Islet of Langerhans (tissue), 1 donor: ENCODE measurements around the gene ILF2.
"Not testable (repeated sequence)": the region's sequence is repeated elsewhere in the genome, so short reads cannot be mapped to it uniquely, and the experiment has no call there.

Source experiments
- FAIRE-seq: peaks from one replicate; lab custom pipeline; 2011; peaks lifted over from hg19 to GRCh38; lab: Jason Lieb, UNC

Gene ILF2

DNA sequence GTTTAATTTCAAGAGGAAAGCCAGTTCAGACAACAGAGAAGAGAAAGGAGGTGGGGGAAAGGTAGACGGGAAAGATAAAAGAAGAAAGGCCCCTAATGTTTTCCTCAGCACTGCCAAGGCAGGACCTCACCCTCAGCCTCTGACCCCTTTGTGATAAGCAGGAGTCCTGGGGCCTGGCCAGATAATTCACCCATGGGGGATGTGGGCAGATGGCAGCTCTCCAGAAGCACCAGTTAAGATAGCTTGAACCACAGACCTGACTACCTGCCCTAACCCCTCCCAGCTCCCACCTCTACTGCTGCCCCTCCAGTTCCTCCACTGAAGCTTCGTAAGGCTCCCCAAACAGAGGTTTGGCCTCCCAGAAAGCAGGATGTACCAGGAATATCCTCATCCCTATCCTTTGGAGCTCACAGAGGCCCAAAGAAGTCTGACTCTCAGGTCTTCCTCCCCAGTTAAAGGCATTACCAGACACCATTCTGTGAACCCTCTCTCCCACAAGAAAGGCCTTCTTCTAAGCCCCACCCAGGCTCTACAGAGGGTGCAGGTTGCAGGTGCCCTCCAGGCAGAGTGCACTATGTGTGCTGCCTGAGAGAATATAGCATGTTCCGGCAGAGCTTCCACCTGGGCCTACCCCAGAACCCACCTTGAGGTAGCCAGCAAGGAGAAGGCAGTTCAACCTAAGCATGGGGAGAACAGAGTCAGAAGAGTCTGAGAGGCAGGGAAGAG lies 21.5 kb downstream of the ILF2 start:
- no peak for FAIRE-seq

DNA sequence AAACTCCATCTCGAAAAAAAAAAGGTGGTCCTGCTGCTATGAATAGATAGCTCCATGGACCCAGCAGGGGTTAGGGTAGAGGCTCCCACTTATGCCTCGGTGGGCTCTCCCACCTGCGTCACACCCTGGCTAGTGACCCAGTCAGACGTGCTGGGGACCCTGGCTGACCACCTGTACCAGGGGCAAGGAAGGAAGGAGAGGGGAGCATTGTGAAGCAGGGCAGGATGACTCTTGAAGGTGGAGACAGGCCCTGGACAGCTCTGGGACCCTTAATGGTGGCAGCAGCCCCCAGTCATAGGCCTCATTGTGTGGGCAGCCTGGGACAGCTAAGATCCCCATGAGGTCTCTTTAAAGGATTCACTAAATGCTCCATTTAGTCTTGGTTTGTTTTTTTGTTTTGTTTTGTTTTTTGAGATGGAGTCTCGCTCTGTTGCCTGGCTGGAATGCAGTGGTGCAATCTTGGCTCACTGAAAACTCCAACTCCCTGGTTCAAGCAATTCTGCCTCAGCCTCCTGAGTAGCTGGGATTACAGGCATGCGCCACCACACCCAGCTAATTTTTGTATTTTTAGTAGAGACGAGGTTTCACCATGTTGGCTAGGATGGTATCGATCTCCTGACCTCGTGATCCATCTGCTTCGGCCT lies 22.7 kb downstream of the ILF2 start:
- no peak for FAIRE-seq

GRCh38 chr1:153647346-153647714 lies 23.5 kb downstream of the ILF2 start:
- no peak for FAIRE-seq

GRCh38 chr1:153646672-153647345 lies 24.0 kb downstream of the ILF2 start:
- no peak for FAIRE-seq

- FAIRE-seq = no peak
These were observed 27.0 kb downstream of the ILF2 start for GRCh38 chr1:153643816-153644215.

GRCh38 chr1:153643100-153643499 lies 27.7 kb downstream of the ILF2 start:
- FAIRE-seq = no peak

DNA sequence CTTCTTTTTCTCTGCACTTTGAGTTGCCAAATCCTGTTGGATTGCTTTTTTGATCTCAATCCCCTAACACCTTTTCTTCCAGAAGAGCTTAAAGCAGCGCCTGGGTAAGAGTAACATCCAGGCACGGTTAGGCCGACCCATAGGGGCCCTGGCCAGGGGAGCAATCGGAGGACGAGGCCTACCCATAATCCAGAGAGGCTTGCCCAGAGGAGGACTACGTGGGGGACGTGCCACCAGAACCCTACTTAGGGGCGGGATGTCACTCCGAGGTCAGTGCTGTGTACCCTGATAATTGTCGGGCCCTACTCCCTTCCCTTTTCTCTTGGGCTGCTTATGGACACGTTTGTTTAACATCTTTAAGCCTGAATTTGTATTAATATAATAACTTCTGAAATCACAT lies 28.6 kb downstream of the ILF2 start:
- FAIRE-seq = no peak

- no peak for FAIRE-seq
These were observed 29.9 kb downstream of the ILF2 start for GRCh38 chr1:153640861-153641260.

DNA sequence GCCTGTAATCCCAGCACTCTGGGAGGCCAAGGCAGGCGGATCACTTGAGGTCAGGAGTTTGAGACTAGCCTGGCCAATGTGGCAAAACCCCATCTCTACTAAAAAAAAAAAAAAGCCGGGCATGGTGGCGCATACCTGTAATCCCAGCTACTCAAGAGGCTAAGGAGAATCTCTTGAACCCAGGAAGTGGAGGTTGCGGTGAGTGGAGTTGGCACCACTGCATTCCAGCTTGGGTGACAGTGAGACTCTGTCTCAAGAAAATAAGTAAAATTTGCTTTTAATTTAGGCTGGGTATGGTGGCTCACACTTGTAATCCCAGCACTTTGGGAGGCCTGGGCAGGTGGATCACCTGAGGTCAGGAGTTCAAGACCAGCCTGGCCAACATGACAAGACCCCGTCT lies 30.6 kb downstream of the ILF2 start:
- not testable (repeated sequence) for FAIRE-seq

- no peak for FAIRE-seq
These were observed 31.5 kb downstream of the ILF2 start for GRCh38 chr1:153639280-153639679.

GRCh38 chr1:153638261-153638660 lies 32.5 kb downstream of the ILF2 start:
- no peak for FAIRE-seq

DNA sequence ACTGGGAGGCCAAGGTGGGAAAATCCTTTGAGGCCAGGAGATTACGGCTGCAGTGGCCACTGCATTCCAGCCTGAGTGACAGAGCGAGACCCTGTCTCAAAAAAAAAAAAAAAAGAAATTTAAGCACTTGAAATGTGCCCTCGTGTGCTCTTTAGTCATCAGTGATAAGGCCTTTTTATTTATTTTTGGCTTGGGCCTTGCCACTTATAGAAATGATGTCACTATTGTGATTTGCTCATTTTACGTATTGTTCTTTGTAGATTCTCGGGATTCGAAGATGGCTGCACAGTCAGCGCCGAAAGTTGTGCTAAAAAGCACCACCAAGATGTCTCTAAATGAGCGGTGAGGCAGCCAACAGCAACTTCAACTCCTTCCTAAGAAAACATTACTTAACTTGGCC lies 34.5 kb downstream of the ILF2 start:
- no peak for FAIRE-seq

GRCh38 chr1:153635872-153636271 lies 34.9 kb downstream of the ILF2 start:
- no peak for FAIRE-seq

DNA sequence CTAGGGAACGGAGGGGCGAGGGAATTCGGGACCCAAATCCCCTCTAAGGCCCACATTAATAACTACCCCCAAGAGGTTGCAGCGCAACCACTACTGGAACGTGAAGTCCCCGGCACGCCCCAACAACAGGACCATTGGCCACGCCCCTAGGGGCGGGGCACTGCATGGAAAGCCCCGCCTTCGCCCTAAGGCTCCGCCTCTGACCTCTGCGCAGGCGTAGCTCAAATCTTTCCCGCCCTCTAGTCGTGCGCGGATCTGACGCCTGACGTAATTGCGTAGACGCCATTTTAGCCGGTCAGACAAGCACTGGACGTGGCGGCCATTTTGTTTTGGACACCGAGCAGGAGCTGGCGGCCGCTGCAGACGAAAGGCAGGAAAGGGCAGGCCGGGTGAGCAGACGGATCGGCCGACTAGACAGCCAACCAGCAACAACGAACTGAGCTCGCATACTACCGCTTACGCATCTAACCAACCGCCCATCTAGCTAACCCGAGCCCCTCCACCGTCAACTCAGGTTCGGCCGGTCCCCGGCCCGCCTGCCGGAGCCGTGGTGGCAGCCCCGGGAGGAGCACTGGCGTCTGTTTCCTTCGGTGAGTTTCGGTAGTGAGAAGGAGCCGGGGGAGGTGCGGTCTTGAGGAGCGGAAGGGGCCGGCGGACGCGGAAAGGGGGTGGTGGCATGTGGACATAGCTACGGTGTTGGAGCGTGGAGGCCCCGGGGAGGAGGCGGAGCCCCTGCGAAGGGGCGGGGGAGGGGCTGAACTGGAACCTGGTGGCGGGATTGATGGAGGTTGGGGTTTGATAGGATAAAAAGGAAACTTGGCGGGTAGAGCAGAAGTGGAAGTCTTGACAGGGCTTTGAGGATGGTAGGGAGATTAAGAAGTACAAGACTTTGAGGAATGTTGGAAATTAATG lies 36.8 kb downstream of the ILF2 start, which contains the start of gene CHTOP:
TSS of gene CHTOP (plus strand) at position 313 of the 912 bp plus-strand sequence. CDS start 2,523 bp downstream, outside the sequence.
- FAIRE-seq = peak; percentile 74

DNA sequence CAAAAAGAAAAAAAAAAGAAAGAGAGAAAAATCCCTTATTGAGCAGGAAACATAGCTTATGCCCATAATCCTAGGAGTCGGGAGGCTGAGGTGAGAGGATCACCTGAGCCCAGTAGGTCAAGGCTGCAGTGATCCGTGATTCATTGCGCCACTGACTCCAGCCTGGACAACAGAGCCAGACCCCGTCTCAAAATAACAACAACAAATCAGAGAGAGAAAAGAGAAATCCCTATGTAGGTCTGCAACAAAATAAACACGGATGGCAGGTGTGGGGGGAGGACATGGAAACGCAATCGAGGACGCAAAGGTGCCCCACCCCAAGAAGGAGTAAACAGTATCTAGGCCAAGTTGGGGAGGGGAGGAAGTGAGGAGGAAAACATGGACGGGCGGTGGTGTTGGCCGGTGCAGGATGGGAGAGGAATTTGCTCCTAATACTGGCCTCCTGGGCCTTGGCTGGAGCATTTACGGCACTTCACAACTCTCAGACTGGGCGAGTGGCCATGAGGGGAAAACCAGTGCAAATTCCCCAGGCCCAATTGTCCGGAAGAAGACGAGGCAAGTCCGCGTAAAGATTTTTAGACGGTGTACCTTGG lies 37.5 kb downstream of the ILF2 start:
- FAIRE-seq = no peak

GRCh38 chr1:153631047-153632022 lies 39.5 kb downstream of the ILF2 start:
- FAIRE-seq = no peak

GRCh38 chr1:153630384-153630783 lies 40.4 kb downstream of the ILF2 start:
- no peak for FAIRE-seq

GRCh38 chr1:153629971-153630370 lies 40.8 kb downstream of the ILF2 start:
- no peak for FAIRE-seq

DNA sequence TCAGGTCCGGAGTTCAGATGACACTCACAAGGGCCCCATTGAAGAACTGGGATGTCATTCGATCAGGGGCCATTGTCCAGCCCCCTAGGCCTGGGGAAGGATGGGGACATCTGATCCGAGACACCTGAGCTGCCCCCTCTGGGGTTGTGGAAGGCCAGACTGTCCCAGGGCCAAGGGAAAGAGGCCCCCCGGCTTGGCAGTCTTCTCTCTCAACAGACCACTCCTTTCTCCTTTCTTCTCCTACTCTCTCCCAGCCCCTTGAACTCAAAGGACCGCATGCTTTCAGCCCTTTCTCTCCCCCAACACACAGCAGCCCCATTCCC lies 41.5 kb downstream of the ILF2 start:
- FAIRE-seq = no peak

GRCh38 chr1:153628638-153629342 lies 42.0 kb downstream of the ILF2 start:
- FAIRE-seq = no peak
